OCI-LY3 (cell line): Measurements from ENCODE around the gene PTBP3.
A peak's percentile ranks its signal among the peaks of the same experiment; 100 is the strongest.

ENCODE experiments used
- H2AFZ ChIP-seq: fragments of 200-600, 300-600 bp; shearing (Covaris generic); 2 replicates; pipeline ENCODE4 v1.6.0; 2014; ENCODE audit warnings: antibody characterized with exemption, low read depth, low read length
- H3K27ac ChIP-seq: fragments of 200-600, 300-600 bp; sonication (generic); 2 replicates; pipeline ENCODE4 v1.5.1; 2014; ENCODE audit warnings: mild to moderate bottlenecking, low read length, moderate library complexity, mixed read lengths
- H3K27me3 ChIP-seq: fragments of 200-600, 300-600 bp; sonication (generic); 2 replicates; pipeline ENCODE4 v1.6.1; 2014; ENCODE audit warnings: low read depth, low read length, mixed read lengths
- H3K36me3 ChIP-seq: fragments of 200-600, 300-600 bp; sonication (generic); replicated peaks from 2 replicates; pipeline ENCODE3; 2014; ENCODE audit warnings: low read depth, low read length, mixed read lengths
- H3K4me1 ChIP-seq: fragments of 300-600, 200-600 bp; sonication (generic); 2 replicates; pipeline ENCODE4 v1.6.1; 2014; ENCODE audit warnings: low read length, mixed read lengths
- H3K4me2 ChIP-seq: fragments of 200-600, 300-600 bp; sonication (generic); 2 replicates; pipeline ENCODE4 v1.6.1; 2014; ENCODE audit warnings: low read length, mixed read lengths
- H3K4me3 ChIP-seq: fragments of 300-600, 200-600 bp; sonication (generic); 2 replicates; pipeline ENCODE4 v1.5.1; 2014; ENCODE audit warnings: antibody characterized with exemption, mild to moderate bottlenecking, low read length, moderate library complexity
- H3K79me2 ChIP-seq: fragments of 300-600, 200-600 bp; shearing (Covaris generic); 2 replicates; pipeline ENCODE4 v1.6.1; 2014; ENCODE audit warnings: mild to moderate bottlenecking, low read length, mixed read lengths
- H3K9ac ChIP-seq: fragments of 300-600, 200-600 bp; shearing (Covaris generic); 2 replicates; pipeline ENCODE4 v1.6.0; 2014; ENCODE audit warnings: mild to moderate bottlenecking, low read length, moderate library complexity
- H3K9me3 ChIP-seq: fragments of 200-600, 300-600 bp; shearing (Covaris generic); 2 replicates; pipeline ENCODE4 v1.6.1; 2014; ENCODE audit warnings: low read length, mixed read lengths; ENCODE audit not compliant: insufficient read depth
- H4K20me1 ChIP-seq: fragments of 200-600, 300-600 bp; sonication (generic); 2 replicates; pipeline ENCODE4 v1.6.1; 2016; ENCODE audit warnings: low read length, mixed read lengths; ENCODE audit not compliant: insufficient read depth
- EZH2phosphoT487 ChIP-seq: fragments of 200-600 bp; shearing (Covaris generic); IDR thresholded peaks from 2 replicates; pipeline ENCODE4 v1.6.1; 2018; ENCODE audit warnings: antibody characterized with exemption, mixed run types, low read depth
- TF ChIP-seq, protein P1 (sequence below): fragments of 200-600, 300-600 bp; sonication (generic); IDR thresholded peaks from 2 replicates; pipeline ENCODE4 v1.5.1; 2014; ENCODE audit warnings: antibody characterized with exemption, low read length, low read depth

PTBP3 gene

GRCh38 chr9:112332214-112332613, 1.2 kb downstream of the PTBP3 start:
- H3K9me3 ChIP-seq, result no peaks in the 10 kb centered on the region
- H3K9ac ChIP-seq, result peak overlapping the region; percentile 81
- H3K27ac ChIP-seq, result peak overlapping the region; percentile 77
- H3K36me3 ChIP-seq, result no peaks in the 10 kb centered on the region
- TF ChIP-seq, protein P1, sequence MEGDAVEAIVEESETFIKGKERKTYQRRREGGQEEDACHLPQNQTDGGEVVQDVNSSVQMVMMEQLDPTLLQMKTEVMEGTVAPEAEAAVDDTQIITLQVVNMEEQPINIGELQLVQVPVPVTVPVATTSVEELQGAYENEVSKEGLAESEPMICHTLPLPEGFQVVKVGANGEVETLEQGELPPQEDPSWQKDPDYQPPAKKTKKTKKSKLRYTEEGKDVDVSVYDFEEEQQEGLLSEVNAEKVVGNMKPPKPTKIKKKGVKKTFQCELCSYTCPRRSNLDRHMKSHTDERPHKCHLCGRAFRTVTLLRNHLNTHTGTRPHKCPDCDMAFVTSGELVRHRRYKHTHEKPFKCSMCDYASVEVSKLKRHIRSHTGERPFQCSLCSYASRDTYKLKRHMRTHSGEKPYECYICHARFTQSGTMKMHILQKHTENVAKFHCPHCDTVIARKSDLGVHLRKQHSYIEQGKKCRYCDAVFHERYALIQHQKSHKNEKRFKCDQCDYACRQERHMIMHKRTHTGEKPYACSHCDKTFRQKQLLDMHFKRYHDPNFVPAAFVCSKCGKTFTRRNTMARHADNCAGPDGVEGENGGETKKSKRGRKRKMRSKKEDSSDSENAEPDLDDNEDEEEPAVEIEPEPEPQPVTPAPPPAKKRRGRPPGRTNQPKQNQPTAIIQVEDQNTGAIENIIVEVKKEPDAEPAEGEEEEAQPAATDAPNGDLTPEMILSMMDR, result no peak
- no peak for TF ChIP-seq EZH2phosphoT487
- H2AFZ ChIP-seq, result no peak overlapping the region
- H3K79me2 ChIP-seq, result peaks cover 52% of the 10 kb centered on the region
- H3K4me2 ChIP-seq, result peak overlapping the region; percentile 71
- peaks cover 18% of the 10 kb centered on the region for H3K4me1 ChIP-seq
- H3K27me3 ChIP-seq, result no peaks in the 10 kb centered on the region
- H3K4me3 ChIP-seq, result peak overlapping the region; percentile 85
- H4K20me1 ChIP-seq, result peaks cover 3% of the 10 kb centered on the region; the same call in 1 of the 2 replicates

GRCh38 chr9:112331674-112331952, 1.8 kb downstream of the PTBP3 start:
- TF ChIP-seq, protein P1, result no peak
- no peak for TF ChIP-seq EZH2phosphoT487
- Histone ChIP-seq H3K27ac (no peak overlapping the region), H3K9ac (peak overlapping the region; percentile 81)

DNA sequence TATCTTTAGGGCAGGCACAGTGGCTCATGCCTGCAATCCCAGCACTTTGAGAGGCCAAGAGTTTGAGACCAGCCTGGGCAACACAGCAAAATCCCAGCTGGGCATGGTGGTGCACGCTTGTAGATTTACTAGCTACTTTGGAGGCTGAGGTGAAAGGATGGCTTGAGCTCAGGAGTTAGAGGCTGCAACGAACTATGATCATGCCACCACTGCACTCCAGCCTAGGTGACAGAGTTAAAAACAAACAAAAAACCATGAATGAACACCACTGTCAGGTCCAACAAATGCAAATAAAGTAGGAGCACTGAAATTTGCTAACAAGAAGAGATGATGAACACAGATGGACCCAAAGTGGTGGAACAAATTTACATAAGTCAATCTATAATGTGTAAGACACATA, 4.9 kb downstream of the PTBP3 start:
- Histone ChIP-seq H3K27me3 (no peaks in the 10 kb centered on the region), H3K4me1 (peaks cover 15% of the 10 kb centered on the region), H3K4me3 (no peak overlapping the region), H3K4me2 (no peak overlapping the region), H3K9me3 (no peaks in the 10 kb centered on the region), H3K9ac (no peak overlapping the region), H3K27ac (no peak overlapping the region), H3K36me3 (peaks cover 8% of the 10 kb centered on the region), H4K20me1 (peaks cover 18% of the 10 kb centered on the region), H2AFZ (no peak overlapping the region), H3K79me2 (peaks cover 87% of the 10 kb centered on the region)
- TF ChIP-seq, protein P1, result no peak
- TF ChIP-seq EZH2phosphoT487, result no peak

More at GRCh38 chr9:112331674-112331952, 1.8 kb downstream of the PTBP3 start:
- no peaks in the 10 kb centered on the region for H3K36me3 ChIP-seq
- no peak overlapping the region for H2AFZ ChIP-seq
- no peaks in the 10 kb centered on the region for H3K9me3 ChIP-seq
- peak overlapping the region; percentile 85 for H3K4me3 ChIP-seq
- H3K79me2 ChIP-seq, result peaks cover 58% of the 10 kb centered on the region
- H3K27me3 ChIP-seq, result no peaks in the 10 kb centered on the region
- peaks cover 18% of the 10 kb centered on the region for H3K4me1 ChIP-seq
- H4K20me1 ChIP-seq, result peaks cover 4% of the 10 kb centered on the region; the same call in 1 of the 2 replicates
- H3K4me2 ChIP-seq, result peak overlapping the region; percentile 71

- Histone ChIP-seq H3K4me3 (no peak overlapping the region), H3K4me2 (no peak overlapping the region), H3K27me3 (no peaks in the 10 kb centered on the region), H4K20me1 (peaks cover 20% of the 10 kb centered on the region), H3K79me2 (peaks cover 94% of the 10 kb centered on the region), H2AFZ (no peak overlapping the region), H3K4me1 (peaks cover 15% of the 10 kb centered on the region), H3K9ac (no peak overlapping the region), H3K9me3 (no peaks in the 10 kb centered on the region), H3K27ac (no peak overlapping the region), H3K36me3 (peaks cover 15% of the 10 kb centered on the region)
- TF ChIP-seq, protein P1, result no peak
- no peak for TF ChIP-seq EZH2phosphoT487
Observed at GRCh38 chr9:112327718-112328450, 5.5 kb downstream of the PTBP3 start.
